NCI-H2171 treated with DMSO at 0.1 percent for 48 hours (cell line): ENCODE results near the gene CORO7.
"Not testable (repeated sequence)": the region's sequence is repeated elsewhere in the genome, so short reads cannot be mapped to it uniquely, and the experiment has no call there.

Source experiments
- DNase-seq: peaks from one replicate; lab custom pipeline; 2025; lab: John Stamatoyannopoulos, UW

Gene CORO7

GRCh38 chr16:4401510-4401909, 14.9 kb downstream of the CORO7 start:
- no peak for DNase-seq

- DNase-seq, result peak; percentile 16
Observed at GRCh38 chr16:4401094-4401501, 15.3 kb downstream of the CORO7 start.

DNA sequence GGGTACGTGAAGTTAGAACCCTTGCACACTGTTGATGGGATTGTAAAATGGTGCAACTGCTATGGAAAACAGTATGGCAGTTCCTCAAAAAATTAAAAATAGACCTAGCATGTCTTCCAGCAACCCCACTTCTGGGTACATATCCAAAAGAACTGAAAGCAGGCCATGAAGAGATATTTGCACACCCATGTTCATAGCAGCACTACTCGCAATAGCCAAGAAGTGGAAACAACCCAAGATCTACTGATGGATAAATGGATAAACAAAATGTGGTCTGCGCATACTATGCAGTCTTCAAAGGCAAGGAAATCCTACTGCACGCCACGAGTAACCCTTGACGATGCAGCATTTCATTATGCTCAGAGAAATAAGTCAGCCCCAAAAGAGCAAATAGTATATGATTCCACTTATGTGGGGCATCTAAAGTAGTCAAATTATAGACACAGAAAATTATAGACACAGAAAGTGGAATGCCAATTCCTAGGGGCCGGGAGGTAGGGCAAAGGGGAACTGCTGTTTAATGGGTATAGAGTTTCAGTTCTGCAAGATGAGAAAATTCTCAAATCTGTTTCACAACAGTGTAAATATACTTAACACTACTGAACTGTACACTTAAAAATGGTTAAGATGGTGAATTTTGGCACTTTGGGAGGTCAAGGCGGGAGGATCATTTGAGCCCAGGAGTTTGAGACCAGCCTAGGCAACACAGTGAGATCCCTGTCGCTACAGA, 17.2 kb downstream of the CORO7 start:
- no peak for DNase-seq

DNA sequence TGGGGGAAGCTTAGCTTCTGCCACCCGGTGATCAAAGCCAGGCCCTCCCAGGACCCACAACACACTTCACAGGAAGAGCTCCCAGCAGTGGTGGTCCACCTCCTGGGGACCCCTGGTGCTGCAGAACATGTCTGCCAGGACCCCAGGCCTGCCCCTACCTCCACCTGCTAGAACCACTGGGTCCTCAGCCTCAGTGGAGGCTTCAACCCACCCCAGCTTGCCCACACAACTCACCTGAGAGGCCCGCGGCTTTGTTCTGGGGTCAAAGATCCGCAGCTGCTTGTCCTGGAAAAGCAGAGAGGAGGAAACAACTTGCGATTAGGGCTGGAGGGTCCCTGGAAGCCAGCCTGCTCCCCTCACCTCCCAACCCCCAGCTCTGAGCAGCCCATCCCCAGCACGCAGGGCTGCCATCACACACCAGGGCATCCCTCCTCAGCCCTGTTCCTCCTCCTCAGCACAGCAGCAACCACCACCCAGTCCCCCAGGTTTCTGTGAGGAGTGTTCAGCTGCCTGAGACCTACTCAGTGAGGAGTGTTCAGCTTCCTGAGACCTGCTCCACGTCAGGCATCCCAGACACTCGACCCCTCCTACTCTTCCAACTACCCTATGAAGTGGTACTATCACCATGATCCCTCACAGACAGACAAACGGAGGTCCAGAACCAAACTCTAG, 21.2 kb downstream of the CORO7 start:
- DNase-seq, result no peak

DNA sequence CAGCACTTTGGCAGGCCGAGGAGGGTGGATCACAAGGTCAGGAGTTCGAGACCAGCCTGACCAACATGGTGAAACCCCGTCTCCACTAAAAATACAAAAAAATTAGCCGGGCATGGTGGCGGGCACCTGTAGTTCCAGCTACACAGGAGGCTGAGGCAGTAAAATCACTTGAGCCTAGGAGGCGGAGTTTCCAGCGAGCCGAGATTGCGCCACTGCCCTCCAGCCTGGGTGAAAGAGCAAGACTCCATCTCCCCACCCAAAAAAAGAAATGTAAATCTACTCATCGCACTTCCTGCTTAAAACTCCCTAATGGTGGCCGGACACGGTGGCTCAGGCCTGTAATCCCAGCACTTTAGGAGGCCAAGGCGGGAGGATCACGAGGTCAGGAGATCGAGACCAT, 22.5 kb downstream of the CORO7 start:
- not testable (repeated sequence) for DNase-seq

DNA sequence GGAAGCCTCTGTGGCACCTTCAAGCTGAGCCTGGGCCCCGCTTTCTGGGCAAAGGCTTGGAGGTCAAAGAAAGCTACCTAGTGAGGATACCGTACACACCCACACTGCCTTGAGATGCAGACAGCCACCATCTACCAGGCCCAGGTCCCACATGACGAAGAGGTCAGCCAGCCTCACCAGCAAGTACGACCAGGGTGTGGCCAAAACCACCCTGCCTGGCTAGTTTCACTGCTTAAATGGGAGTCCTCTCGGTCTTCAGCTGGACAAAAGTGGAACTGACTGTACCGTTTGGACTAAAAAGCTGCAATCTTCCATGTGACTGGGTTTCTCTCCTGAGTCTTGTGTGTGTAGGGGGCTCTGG, 23.2 kb downstream of the CORO7 start:
- DNase-seq, result no peak

- DNase-seq, result peak; percentile 38
Observed at GRCh38 chr16:4392382-4393239, 23.8 kb downstream of the CORO7 start.

DNA sequence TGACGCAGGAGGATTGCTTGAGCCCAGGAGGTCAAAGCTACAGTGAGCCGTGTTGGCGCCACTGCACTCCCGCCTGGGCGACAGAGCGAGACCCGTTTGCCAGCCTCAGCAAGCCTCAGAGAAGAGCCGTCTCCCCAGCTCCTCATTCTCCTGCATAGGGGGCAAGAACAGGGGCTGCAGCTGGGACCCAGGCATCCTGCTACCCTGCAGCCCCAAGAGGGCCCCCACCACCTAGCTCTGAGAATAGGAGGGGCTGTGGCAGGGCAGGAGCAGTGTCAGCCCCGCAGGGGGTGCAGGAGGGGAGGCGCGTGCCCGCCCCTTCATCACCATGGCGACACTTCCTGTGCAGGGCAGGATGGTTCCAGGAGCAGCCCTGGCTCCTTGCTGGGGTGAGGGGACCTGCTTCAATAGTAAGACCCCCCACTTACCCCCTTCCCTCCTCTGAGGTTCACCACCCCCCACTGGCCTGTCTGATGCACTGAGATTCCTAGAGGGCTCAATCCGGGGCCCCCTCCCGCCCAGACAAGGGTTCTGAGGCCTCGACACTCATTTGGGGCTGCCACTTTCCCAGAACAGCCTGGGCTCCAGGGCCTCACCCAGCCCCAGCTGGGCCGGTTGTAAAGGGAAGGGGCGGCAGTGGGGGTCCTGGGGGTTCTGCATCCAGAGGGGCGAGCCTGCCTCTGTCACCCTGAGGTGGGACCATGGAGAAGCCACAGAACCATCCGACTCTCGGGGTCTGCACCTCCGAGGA, 24.6 kb downstream of the CORO7 start:
- no peak for DNase-seq

GRCh38 chr16:4390266-4391260, 25.8 kb downstream of the CORO7 start:
- DNase-seq, result no peak

DNA sequence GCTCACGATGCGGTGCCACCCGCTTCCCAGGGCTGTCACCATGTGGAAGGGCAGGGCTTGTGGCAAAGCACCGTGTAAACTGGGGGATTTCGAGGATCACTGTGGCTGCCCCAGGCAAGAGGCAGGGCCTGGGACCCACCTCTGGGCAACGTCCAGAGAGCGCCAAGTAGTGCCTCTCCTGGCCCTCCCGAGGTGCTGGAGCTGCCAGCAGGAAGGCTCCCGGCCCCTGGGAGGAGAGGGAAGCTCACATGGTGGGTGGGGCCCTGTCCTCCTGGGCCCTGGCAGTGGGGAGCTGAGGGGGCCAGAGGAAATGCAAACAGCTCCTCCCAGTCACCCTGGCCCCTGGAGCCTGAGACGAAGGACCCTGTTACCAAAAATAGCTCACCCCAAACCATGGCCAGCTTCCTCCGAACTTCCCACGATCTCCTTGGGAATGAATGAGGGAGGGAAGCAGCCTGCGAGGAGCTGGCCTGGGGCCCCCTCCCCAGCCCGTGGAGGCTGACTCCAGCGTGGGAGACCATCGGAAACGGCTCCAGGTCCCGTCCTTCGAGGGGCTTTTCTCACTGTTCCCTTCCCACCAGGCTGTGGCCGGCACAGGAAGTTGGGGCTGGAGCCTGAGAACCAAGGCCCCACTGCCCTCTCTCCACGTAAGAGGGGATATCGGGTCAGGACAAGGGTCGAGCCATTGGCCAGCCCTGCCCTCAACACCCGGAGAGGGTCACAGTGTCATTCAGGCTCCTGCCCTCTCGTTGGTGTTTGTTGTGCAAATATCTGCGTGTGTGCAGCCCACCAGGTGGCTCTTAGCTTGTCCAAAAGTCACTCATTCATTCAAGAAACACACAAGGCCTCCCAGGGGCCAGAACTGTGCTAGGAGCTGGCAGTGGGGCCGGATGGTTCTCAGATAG, 27.1 kb downstream of the CORO7 start:
- no peak for DNase-seq

GRCh38 chr16:4388271-4389021, 27.9 kb downstream of the CORO7 start:
- no peak for DNase-seq

- no peak for DNase-seq
Observed at GRCh38 chr16:4387781-4388180, 28.6 kb downstream of the CORO7 start.

- DNase-seq, result no peak
Observed at GRCh38 chr16:4386951-4387565, 29.3 kb downstream of the CORO7 start.

DNA sequence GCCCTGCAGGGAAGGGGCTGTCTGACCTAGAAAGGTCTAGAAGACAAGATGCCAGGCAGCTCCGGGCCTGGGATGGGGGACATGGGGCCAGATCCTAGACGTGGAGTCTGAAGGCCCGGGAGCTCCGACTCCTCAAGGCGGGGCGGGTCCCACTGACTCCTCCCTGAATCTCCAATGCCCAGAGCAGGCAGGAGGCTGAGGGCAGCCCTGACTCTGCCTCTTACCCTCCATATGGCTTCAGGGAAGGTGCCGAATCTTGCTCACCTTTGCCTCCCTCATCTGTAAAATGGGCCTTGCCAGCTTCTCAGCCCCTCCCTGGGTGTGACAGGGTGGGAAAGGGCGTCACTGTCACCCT, 30.0 kb downstream of the CORO7 start:
- no peak for DNase-seq

GRCh38 chr16:4385789-4386450, 30.5 kb downstream of the CORO7 start:
- DNase-seq, result no peak

DNA sequence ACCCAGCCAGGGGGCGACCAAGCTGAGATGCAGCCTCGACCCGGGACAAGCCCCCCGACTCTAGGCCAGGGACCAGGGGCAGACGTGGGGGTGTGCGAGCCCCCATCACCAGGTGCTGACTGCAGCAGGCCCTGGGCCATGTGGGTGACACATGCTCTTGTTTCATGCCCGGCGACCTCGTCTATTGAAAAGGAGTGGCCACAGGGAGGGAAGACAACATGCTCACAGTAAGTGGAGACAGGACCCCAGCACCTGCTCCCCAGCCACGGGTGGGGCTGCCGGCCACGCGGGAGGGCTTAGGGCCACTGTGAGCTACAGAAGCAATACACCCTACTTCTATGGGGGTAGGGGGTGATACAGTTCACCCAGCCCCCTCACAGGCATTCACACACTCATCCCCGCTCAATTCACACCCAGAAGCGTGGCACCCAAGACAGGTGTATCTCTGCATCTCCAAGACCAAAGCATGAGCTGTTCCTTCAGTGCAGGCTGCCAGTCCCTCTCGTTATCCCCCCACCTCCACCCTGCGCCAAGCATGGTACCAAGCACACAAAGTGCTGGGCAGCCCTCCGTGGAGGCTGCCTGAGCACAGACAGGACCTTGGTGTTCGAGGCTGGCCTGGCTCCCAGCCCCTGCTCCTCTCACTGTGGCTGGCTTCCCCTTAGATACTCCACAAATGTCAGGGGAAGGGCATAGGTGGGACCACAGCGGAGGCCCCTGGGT, 31.2 kb downstream of the CORO7 start:
- DNase-seq, result no peak

GRCh38 chr16:4384509-4384942, 31.9 kb downstream of the CORO7 start:
- no peak for DNase-seq
